Measurements from ENCODE around the gene AUP1. TPM values are rescaled to one million over a fixed set of nuclear protein-coding genes. Genes with fewer than 3 reads are reported as not detected.

Gene AUP1
- total RNA-seq, 1 donor from 2014 or later = 138 TPM

DNA sequence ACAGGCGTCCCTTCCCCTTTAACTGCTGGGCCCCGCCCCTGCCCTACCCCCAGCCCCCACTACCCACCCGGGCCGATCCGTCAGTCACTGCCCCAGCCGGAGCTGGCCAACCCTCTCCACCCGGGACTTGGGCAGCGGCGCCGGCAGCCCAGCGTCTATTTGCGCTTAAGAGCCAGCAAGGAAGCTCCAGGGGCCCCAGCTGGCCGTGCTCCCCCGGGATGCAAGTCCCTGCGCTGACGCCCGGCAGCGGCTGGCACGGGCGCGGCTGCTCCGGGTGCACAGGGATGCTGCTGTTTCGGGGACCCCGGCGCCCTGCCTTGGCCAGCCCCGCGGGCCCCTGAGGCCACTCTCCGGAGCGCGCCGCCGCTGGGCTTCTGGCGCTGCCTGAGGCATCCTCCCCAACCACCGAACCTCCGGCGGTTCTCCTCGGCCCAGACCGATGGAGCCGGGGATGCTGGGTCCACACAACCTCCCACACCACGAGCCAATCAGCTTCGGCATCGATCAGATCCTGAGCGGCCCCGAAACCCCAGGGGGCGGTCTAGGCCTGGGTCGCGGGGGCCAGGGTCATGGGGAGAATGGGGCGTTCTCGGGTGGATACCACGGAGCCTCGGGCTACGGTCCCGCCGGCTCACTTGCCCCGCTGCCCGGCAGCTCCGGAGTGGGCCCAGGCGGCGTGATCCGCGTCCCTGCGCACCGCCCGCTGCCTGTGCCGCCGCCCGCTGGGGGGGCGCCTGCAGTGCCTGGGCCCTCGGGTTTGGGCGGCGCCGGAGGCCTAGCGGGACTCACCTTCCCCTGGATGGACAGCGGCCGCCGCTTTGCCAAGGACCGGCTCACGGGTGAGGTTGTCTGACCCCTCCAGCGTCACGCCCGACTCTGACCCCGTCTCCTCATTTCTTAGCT lies 14.9 kb downstream of the AUP1 start, which contains the start of gene TLX2:
Gene TLX2, plus strand, starts transcription at position 83 of the 903 bp plus-strand sequence. Its CDS starts 357 bp downstream, at position 440.
- no peak for DNase-seq (ENCODE audit: low read depth in 2 of 2)

- DNase-seq (ENCODE audit: low read depth in 2 of 2) = no peak
Observed at GRCh38 chr2:74513605-74514367, 15.7 kb downstream of the AUP1 start.

- no peak for DNase-seq (ENCODE audit: low read depth in 2 of 2)
Observed at GRCh38 chr2:74512744-74513604, 16.5 kb downstream of the AUP1 start.

DNA sequence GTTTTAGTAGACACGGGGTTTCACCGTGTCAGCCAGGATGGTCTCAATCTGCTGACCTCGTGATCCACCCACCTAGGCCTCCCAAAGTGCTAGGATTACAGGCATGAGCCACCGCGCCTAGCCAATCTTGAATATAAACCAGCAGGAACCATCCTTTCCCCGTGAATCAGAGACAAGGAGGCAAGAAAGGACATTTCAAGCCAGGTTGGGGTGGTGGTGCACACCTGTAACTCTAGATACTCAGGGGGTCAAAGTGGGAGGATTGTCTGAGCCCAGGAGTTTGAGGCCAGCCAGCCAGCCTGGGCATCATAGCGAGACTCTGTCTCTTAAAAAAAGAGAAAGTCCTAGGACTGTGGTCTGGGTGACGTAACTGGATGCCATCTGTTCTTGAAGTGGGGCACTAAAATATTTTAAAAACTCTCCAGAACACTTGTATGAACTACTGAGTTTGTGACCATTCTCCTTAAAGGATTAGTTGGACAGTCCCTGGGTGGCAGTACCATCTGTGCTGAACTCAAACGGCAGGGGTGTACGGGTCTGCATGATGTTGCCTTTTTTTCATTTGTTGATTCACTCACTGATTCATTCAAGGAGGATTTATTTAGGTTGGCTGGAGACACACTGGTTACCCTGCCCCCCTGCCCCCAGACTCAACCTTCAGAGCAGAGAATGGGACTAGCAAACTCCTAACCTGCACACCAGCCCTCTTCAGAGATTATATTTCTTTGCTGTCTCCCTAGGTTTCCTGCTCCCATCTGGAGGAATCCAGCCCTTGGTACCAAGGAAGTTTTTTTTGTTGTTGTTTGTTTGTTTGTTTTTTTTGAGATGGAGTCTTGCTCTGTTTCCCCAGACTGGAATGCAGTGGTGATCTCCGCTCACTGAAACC lies 18.2 kb downstream of the AUP1 start:
- no peak for DNase-seq (ENCODE audit: low read depth in 2 of 2)

GRCh38 chr2:74510272-74510671 lies 19.2 kb downstream of the AUP1 start:
- no peak for DNase-seq (ENCODE audit: low read depth in 2 of 2)

- DNase-seq (ENCODE audit: low read depth in 2 of 2) = peak in 1 of 2 donors; percentile 24
Observed at GRCh38 chr2:74507926-74508520, 21.5 kb downstream of the AUP1 start.

GRCh38 chr2:74507145-74507925 lies 22.2 kb downstream of the AUP1 start, which contains the start of gene PCGF1:
TSS of gene PCGF1 (minus strand) at chr2:74507695. CDS start at chr2:74507668, 27 bp downstream.
- peak; percentile 97 to 98 for DNase-seq (ENCODE audit: low read depth in 2 of 2)

- no peak for DNase-seq (ENCODE audit: low read depth in 2 of 2)
Observed at GRCh38 chr2:74505448-74506246, 23.9 kb downstream of the AUP1 start.

- no peak for DNase-seq (ENCODE audit: low read depth in 2 of 2)
Observed at GRCh38 chr2:74504591-74504990, 24.9 kb downstream of the AUP1 start.

GRCh38 chr2:74503506-74504475 lies 25.7 kb downstream of the AUP1 start:
- no peak for DNase-seq (ENCODE audit: low read depth in 2 of 2)

DNA sequence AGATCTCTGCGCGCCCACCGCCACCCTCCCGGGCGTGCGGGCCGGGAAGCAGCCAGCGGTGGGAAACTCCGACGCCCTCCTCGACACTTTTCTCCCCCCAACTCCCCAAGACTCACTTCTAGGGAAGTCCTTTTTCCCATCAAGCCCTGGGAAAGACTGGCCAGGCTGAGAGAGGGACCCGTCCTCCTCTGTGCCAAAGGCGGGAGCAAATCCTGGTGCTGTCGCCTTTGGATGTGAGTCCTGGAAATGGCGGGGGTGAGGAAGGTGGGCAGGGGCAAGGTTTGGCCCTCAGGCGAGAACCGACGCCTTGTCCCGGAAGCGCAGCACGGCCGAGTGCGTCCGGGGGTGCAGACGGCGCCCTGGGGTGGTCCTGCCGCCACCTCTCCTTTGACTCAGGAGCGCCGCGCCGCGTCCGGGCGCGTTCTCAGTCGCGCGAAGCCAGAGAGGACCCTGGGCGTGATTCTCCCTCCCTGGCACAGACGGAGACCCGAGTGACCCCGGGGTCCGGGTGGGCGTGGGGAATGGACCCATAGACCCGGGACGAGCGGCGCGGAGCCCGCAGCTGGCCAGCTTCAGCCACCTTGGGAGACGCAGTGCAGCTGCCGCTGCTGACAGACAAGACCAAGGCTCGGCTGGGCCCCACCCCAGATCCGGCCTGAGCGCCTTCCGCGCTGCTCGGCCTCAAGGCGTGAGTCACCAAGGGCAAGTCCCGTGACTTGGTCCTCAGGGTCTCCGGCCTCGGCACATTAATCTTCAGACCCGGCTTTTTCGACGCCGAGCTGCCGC lies 26.6 kb downstream of the AUP1 start:
- peak; percentile 23 to 89 for DNase-seq (ENCODE audit: low read depth in 2 of 2)

- peak in 1 of 2 donors; percentile 19 for DNase-seq (ENCODE audit: low read depth in 2 of 2)
Observed at GRCh38 chr2:74502147-74502719, 27.3 kb downstream of the AUP1 start.

- DNase-seq (ENCODE audit: low read depth in 2 of 2) = no peak
Observed at GRCh38 chr2:74501335-74502071, 28.0 kb downstream of the AUP1 start.

- no peak for DNase-seq (ENCODE audit: low read depth in 2 of 2)
Observed at GRCh38 chr2:74500578-74500946, 28.9 kb downstream of the AUP1 start.

GRCh38 chr2:74499940-74500577 lies 29.4 kb downstream of the AUP1 start:
- no peak for DNase-seq (ENCODE audit: low read depth in 2 of 2)
